ENCODE data around the gene FBXO30. TPM values are rescaled to one million over a fixed set of nuclear protein-coding genes. Genes with fewer than 3 reads are reported as not detected.

Gene FBXO30, protein sequence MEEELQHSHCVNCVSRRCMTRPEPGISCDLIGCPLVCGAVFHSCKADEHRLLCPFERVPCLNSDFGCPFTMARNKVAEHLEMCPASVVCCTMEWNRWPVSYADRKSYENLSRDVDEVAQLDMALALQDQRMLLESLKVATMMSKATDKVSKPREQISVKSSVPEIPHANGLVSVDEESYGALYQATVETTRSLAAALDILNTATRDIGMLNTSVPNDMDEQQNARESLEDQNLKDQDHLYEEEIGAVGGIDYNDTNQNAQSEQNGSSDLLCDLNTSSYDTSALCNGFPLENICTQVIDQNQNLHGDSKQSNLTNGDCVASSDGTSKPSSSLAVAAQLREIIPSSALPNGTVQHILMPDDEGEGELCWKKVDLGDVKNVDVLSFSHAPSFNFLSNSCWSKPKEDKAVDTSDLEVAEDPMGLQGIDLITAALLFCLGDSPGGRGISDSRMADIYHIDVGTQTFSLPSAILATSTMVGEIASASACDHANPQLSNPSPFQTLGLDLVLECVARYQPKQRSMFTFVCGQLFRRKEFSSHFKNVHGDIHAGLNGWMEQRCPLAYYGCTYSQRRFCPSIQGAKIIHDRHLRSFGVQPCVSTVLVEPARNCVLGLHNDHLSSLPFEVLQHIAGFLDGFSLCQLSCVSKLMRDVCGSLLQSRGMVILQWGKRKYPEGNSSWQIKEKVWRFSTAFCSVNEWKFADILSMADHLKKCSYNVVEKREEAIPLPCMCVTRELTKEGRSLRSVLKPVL
- total RNA-seq, result 10 to 100 TPM in 1 of 3 donors, 1 to 10 TPM in 2; 6.3 to 34.7 (median 7.1) TPM
- long read RNA-seq, donor 1, full-length matches to known transcripts, result 38 of 49 reads
- long read RNA-seq, donor 1, partial matches to known transcripts, result 5 of 49 reads
- long read RNA-seq, donor 1, other reads (novel, unspliced or antisense), result 6 of 49 reads
- long read RNA-seq, donor 2, result 0 reads

DNA sequence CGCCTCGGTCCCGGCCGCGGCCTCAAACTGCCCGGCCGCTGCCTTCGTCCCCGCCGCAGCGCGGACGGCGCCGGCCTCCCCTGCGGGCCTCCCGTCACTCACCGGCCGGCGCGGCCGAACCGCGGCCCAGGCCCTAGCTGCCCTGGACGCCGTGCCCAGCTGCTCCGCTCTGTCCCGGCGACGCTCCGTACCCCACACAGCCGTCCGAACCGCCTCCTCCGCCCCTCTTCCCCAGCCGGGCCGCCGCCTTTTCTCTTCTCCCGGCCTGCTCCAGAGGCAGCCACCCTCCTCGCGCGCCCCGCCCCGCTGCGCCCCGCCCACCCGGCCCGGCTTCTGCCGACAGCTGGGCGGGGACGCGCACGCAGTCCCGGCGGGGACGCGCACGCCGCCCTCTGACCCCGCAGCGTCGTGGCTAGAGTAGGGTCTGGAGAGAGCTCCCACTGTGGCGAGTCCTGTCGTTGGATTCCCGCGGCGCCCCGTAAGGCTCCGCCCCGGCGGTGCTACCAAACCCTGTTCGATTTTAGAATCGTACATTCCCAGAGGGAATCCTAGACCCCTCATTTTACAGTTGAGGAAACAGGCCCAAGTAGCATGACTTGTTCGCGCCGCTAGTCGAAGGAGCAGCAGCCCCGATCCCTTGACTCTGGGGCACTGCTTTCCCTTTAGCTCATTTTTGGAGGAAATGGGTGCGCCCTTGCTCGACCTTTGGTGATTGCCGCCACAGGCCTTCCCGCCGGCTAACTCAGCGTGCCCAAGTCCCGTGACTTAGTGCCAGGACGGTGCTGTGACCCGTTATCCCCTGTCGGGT is at the start of gene FBXO30:
FBXO30 (minus strand) TSS at position 295 of the 808 bp plus-strand sequence. CDS start 8,390 bp downstream, outside the sequence.
- H3K9me3 ChIP-seq, result no peaks in the 10 kb centered on the region
- intact Hi-C loops (cut with DNase I, micrococcal nuclease), result loop anchor here in 1 of 2 donors (10.0 kb wide), 1 partner anchor 80 kb away; the partner anchor contains the start of gene EPM2A
- ATAC-seq (peak; percentile 99), DNase-seq (peak; percentile 90 to 94 (median 93))
- peaks cover 4% of the 10 kb centered on the region for H3K4me1 ChIP-seq (ENCODE audit: low read depth)
- H3K4me3 ChIP-seq, result peak within 1 kb of the TSS; percentile 56
- TF ChIP-seq, protein P1, sequence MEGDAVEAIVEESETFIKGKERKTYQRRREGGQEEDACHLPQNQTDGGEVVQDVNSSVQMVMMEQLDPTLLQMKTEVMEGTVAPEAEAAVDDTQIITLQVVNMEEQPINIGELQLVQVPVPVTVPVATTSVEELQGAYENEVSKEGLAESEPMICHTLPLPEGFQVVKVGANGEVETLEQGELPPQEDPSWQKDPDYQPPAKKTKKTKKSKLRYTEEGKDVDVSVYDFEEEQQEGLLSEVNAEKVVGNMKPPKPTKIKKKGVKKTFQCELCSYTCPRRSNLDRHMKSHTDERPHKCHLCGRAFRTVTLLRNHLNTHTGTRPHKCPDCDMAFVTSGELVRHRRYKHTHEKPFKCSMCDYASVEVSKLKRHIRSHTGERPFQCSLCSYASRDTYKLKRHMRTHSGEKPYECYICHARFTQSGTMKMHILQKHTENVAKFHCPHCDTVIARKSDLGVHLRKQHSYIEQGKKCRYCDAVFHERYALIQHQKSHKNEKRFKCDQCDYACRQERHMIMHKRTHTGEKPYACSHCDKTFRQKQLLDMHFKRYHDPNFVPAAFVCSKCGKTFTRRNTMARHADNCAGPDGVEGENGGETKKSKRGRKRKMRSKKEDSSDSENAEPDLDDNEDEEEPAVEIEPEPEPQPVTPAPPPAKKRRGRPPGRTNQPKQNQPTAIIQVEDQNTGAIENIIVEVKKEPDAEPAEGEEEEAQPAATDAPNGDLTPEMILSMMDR (IDR thresholded peaks at IDR 0.05), result no peak
- H3K36me3 ChIP-seq (ENCODE audit: low read depth), result no peaks in the 10 kb centered on the region

DNA sequence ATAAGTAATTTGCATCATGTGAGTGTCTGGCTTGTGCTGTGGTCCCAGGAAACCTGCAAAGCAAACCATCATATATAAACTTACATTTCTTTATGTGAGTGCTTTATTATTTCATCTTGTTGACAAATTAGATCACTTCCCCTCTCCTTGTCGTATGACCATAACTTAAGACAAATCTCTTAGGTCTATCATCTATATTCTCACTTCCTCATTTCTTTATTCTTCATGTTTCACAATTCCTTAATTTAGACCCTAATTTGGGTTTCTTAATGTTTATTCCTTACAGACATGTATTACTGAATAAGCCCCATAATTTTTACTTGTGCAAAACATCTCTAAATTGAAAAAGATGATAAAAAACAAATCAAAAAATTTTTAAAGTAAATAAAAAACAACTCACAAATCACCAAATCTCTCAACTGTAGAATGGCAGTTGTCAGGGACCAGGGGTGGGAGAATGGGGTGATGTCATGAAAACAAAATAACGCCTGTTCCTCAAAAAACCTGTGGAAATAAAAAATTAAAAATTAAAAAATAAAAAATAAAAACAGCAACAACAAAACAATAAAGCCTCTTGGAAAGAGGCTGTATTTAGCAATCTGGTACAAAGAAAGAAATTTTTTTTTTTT is 49.5 kb upstream of the FBXO30 start:
- peaks cover 6% of the 10 kb centered on the region for H3K9me3 ChIP-seq
- ATAC-seq (no peak), DNase-seq (no peak)
- intact Hi-C loops (cut with DNase I, micrococcal nuclease), result no loop called here
- H3K4me3 ChIP-seq, result no peak overlapping the region
- no peaks in the 10 kb centered on the region for H3K4me1 ChIP-seq (ENCODE audit: low read depth)
- TF ChIP-seq, protein P1 (IDR thresholded peaks at IDR 0.05), result no peak
- H3K36me3 ChIP-seq (ENCODE audit: low read depth), result no peaks in the 10 kb centered on the region

DNA sequence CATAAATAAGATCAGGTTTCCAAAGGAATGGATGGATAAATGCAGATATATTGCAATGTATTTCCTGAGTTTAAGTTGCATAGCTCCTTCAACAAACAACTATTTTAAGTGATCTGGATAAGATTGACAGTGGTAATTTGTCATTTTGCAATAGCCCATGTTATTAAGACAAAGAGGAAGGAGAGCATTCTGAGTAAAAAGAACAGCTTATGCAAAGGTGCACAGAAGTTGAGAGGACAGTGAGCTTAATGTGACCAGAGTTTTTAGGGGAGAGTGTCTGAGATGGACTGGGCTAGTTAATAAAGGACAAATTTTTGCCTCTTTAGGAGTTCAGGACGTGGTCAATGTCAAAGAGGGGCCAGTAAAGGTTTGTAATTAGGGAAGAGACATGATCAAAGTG is 48.8 kb upstream of the FBXO30 start:
- Histone ChIP-seq H3K4me1 (ENCODE audit: low read depth) (no peaks in the 10 kb centered on the region), H3K4me3 (no peak overlapping the region), H3K9me3 (peaks cover 6% of the 10 kb centered on the region), H3K36me3 (ENCODE audit: low read depth) (no peaks in the 10 kb centered on the region)
- intact Hi-C loops (cut with DNase I, micrococcal nuclease), result no loop called here
- no peak for ATAC-seq
- TF ChIP-seq, protein P1 (IDR thresholded peaks at IDR 0.05), result no peak
- no peak for DNase-seq

DNA sequence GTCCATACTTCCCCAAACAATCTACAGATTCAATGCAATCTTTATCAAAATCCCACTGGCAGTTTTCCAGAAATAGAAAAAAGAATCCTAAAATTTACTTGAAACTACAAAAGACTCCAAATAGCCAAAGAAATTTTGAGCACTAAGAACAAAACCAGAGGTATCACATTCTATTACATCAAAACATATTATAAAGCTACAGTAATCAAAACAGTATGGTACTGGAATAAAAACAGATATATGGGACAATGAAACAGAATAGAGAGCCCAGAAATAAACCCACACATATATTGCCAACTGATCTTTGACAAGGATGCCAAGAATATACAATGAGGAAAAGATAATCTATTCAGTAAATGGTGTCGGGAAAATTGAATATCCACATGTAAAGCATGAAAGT is 46.0 kb upstream of the FBXO30 start:
- H3K9me3 ChIP-seq, result peaks cover 6% of the 10 kb centered on the region
- intact Hi-C loops (cut with DNase I, micrococcal nuclease), result no loop called here
- no peak for DNase-seq
- no peaks in the 10 kb centered on the region for H3K36me3 ChIP-seq (ENCODE audit: low read depth)
- no peak for ATAC-seq
- H3K4me1 ChIP-seq (ENCODE audit: low read depth), result no peaks in the 10 kb centered on the region
- H3K4me3 ChIP-seq, result no peak overlapping the region
- TF ChIP-seq, protein P1 (IDR thresholded peaks at IDR 0.05), result no peak

DNA sequence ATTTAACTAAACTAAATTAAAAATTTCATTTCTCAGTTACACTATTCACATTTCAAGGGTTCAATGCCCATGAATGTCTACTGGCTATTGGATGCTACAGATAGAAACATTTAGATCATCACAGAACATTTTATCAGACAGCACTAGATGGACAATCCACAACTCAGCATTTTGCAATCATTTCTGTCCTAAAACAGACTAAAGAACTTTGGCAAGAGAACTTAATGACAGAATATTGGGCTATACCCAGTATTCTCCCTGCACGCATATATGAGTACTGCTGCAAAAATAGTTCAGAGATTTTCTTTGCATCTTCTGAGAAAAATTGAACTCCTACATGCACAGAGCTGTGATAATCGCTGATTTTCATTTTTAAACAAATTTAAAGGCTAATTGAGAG is 36.1 kb upstream of the FBXO30 start:
- Histone ChIP-seq H3K4me3 (no peak overlapping the region), H3K36me3 (ENCODE audit: low read depth) (no peaks in the 10 kb centered on the region), H3K9me3 (no peaks in the 10 kb centered on the region), H3K4me1 (ENCODE audit: low read depth) (no peaks in the 10 kb centered on the region)
- TF ChIP-seq, protein P1 (IDR thresholded peaks at IDR 0.05), result no peak
- DNase-seq (no peak), ATAC-seq (no peak)
- intact Hi-C loops (cut with DNase I, micrococcal nuclease), result no loop called here

Measured in mucosa of descending colon (tissue), 3 donors.